ENCODE data around the gene ARTN.

GRCh38 chr1:43957407-43958040, 23.9 kb downstream of the ARTN start:
- TF ChIP-seq, protein P1, sequence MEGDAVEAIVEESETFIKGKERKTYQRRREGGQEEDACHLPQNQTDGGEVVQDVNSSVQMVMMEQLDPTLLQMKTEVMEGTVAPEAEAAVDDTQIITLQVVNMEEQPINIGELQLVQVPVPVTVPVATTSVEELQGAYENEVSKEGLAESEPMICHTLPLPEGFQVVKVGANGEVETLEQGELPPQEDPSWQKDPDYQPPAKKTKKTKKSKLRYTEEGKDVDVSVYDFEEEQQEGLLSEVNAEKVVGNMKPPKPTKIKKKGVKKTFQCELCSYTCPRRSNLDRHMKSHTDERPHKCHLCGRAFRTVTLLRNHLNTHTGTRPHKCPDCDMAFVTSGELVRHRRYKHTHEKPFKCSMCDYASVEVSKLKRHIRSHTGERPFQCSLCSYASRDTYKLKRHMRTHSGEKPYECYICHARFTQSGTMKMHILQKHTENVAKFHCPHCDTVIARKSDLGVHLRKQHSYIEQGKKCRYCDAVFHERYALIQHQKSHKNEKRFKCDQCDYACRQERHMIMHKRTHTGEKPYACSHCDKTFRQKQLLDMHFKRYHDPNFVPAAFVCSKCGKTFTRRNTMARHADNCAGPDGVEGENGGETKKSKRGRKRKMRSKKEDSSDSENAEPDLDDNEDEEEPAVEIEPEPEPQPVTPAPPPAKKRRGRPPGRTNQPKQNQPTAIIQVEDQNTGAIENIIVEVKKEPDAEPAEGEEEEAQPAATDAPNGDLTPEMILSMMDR (IDR thresholded peaks at IDR 0.05; ENCODE audit: low read depth, low read length): no peak
- no peak for TF ChIP-seq POLR2A (IDR thresholded peaks at IDR 0.05; ENCODE audit: extremely low read depth, insufficient read length)
